Gastrocnemius medialis (tissue), 4 donors: Measurements from ENCODE around the gene ZBTB20. TPM values are rescaled to one million over a fixed set of nuclear protein-coding genes. Genes with fewer than 3 reads are reported as not detected.

Experiments used
- ATAC-seq, 2 donors: fragments of 150-250 bp; one replicate each; pipeline ENCODE4 v1.9.1; 2016
- DNase-seq, 2 donors: peaks; one replicate each; pipeline ENCODE4 v3.0.0-alpha.2; 2019
- H3K27ac ChIP-seq, 4 donors: fragments of 200-600 bp; sonication (generic); 1 replicate in 1 of 4; 2 replicates in 3 of 4; pipeline ENCODE4 v1.5.1; 2016 to 2018; ENCODE audit warnings: mild to moderate bottlenecking in 2 of 4, moderate library complexity in 1 of 4
- H3K27me3 ChIP-seq, 3 donors: fragments of 200-600 bp; sonication (generic) in 2 of 3; 1 replicate in 1 of 3; 2 replicates in 2 of 3; pipeline versions ENCODE4 v1.5.1 to v1.6.0; 2016 to 2019; ENCODE audit warnings: mild to moderate bottlenecking in 1 of 3, moderate library complexity in 1 of 3
- H3K36me3 ChIP-seq, 2 donors: fragments of 200-600 bp; sonication (generic) in 1 of 2; one replicate each; pipeline ENCODE4 v1.5.1; 2017 to 2018
- H3K4me1 ChIP-seq, 2 donors: fragments of 200-600 bp; sonication (generic) in 1 of 2; one replicate each; pipeline ENCODE4 v1.5.1; 2016 to 2017; ENCODE audit warnings: mild to moderate bottlenecking in 2 of 2
- H3K4me3 ChIP-seq, 4 donors: fragments of 200-600 bp; sonication (generic) in 3 of 4; 1 replicate in 1 of 4; 2 replicates in 3 of 4; pipeline ENCODE4 v1.5.1; 2016 to 2019; ENCODE audit warnings: mild to moderate bottlenecking in 2 of 4
- H3K9me3 ChIP-seq, 3 donors: fragments of 200-600 bp; sonication (generic) in 2 of 3; 1 replicate in 1 of 3; 2 replicates in 2 of 3; pipeline ENCODE4 v1.5.1; 2016 to 2019
- CTCF ChIP-seq, 5 experiments: fragments of 450-650 bp in 3 of 5; fragments of 200-600 bp in 2 of 5; sonication (generic) in 2 of 5; IDR thresholded peaks in 4 of 5; conservative IDR thresholded peaks in 1 of 5; 1 replicate in 4 of 5; 2 replicates in 1 of 5; pipeline ENCODE4 v1.5.1; 2016 to 2019; ENCODE audit warnings: antibody characterized with exemption in 5 of 5, mild to moderate bottlenecking in 3 of 5, moderate library complexity in 3 of 5
- POLR2A ChIP-seq, 2 donors: fragments of 450-650 bp; IDR thresholded peaks; one replicate each; pipeline ENCODE4 v1.6.1; 2017; ENCODE audit warnings: antibody characterized with exemption in 2 of 2, mild to moderate bottlenecking in 2 of 2, moderate library complexity in 2 of 2
- in situ Hi-C, 4 donors: fragments of 200-750 bp; cut with MboI; loops; one replicate each; pipeline versions ENCODE4 v1.15.0 to v1.8.0; 2017; ENCODE audit warnings: low sequenced_read_pairs in 4 of 4
- intact Hi-C: fragments of 100-400 bp; cut with DNase I; formaldehyde crosslinking; loops from one replicate; pipeline ENCODE4 v1.15.1; 2023; ENCODE audit warnings: low total_unique reads
- total RNA-seq, 4 donors: library from RNA; depleted of rRNA; stranded (reverse); fragments of >200 nt; gene quantifications; one replicate each; pipeline versions ENCODE4 v1.1.0 to v1.2.3, GENCODE V29; 2016

Gene ZBTB20
- total RNA-seq, 4 donors from 2014 or later, result 47.6 to 86.5 (median 69.0) TPM

DNA sequence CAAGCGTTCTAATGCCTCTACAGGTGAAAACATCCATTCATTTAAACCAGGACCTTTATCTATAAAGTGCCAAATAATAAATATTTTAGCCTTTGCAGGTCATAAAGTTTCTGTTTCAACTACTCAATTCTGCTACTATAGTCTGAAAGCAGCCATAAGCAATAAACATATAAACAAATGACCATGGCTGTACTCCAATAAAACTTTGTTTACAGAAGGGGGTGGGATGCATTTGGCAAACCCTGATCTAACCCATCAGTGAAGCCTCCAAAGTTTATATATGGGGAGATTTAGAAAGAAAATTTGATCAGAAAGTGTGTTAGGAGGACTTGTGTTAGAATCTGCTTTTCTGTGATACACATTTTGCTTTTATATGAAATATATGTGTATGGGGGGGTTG, 161.3 kb downstream of the ZBTB20 start:
- DNase-seq, result no peak
- in situ Hi-C loops (no loop called here), intact Hi-C loops (loop anchor here (5.0 kb wide), 1 partner anchor 458 kb away; no protein-coding TSS in a partner anchor)
- Histone ChIP-seq H3K9me3 (no peaks in the 10 kb centered on the region), H3K4me3 (no peak overlapping the region), H3K4me1 (peaks cover 0 to 15% of the 10 kb centered on the region in 2 donors), H3K36me3 (no peaks in the 10 kb centered on the region), H3K27ac (no peak overlapping the region), H3K27me3 (no peaks in the 10 kb centered on the region)
- no peak for ATAC-seq
- no peak for TF ChIP-seq CTCF (IDR thresholded peaks at IDR 0.05 in 4 of 5, conservative IDR thresholded peaks at IDR 0.05 in 1 of 5)
- no peak for TF ChIP-seq POLR2A (IDR thresholded peaks at IDR 0.05)

- Histone ChIP-seq H3K27me3 (no peaks in the 10 kb centered on the region), H3K9me3 (no peaks in the 10 kb centered on the region), H3K4me3 (no peak overlapping the region), H3K27ac (peak overlapping the region in 2 of 4 donors; percentile 8 to 23), H3K4me1 (peaks cover 0 to 15% of the 10 kb centered on the region in 2 donors), H3K36me3 (no peaks in the 10 kb centered on the region)
- no peak for TF ChIP-seq CTCF (IDR thresholded peaks at IDR 0.05 in 4 of 5, conservative IDR thresholded peaks at IDR 0.05 in 1 of 5)
- TF ChIP-seq POLR2A (IDR thresholded peaks at IDR 0.05), result no peak
- intact Hi-C loops (no loop called here), in situ Hi-C loops (no loop called here)
- ATAC-seq, result peak in 1 of 2 donors; percentile 44
- no peak for DNase-seq
Measured at GRCh38 chr3:114983248-114983647, 163.8 kb downstream of the ZBTB20 start.

- TF ChIP-seq POLR2A (IDR thresholded peaks at IDR 0.05) (no peak), CTCF (IDR thresholded peaks at IDR 0.05 in 4 of 5, conservative IDR thresholded peaks at IDR 0.05 in 1 of 5) (no peak)
- Histone ChIP-seq H3K4me1 (no peaks in the 10 kb centered on the region), H3K27ac (no peak overlapping the region), H3K36me3 (peaks cover 0 to 4% of the 10 kb centered on the region in 2 donors), H3K4me3 (no peak overlapping the region), H3K9me3 (no peaks in the 10 kb centered on the region), H3K27me3 (no peaks in the 10 kb centered on the region)
- DNase-seq (no peak), ATAC-seq (no peak)
- in situ Hi-C loops, result no loop called here
- intact Hi-C loops, result loop anchor here (10.0 kb wide), 1 partner anchor 140 kb away; no protein-coding TSS in a partner anchor
Measured at GRCh38 chr3:114974387-114974786, 172.7 kb downstream of the ZBTB20 start.

DNA sequence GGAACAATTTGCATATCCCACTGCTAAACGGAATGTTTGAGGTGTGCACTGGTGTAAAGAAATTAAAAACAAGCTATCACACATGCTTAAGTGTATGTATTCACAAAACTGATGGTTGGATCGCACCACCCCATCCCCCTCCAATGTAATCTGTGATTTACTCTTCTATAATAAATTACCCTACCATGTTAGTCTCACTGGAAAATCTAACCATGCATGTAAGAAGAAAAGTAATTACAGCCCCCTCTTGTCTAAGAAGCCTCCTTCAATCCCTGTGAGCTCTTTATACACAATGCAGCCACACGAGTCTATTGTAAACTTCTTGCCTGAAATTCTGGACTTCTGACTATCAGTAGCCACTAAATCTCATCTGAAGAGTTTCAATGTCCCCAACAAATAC, 173.6 kb downstream of the ZBTB20 start:
- no peak overlapping the region for H3K27ac ChIP-seq
- intact Hi-C loops, result loop anchor here (10.0 kb wide), 1 partner anchor 139 kb away; no protein-coding TSS in a partner anchor
- no peaks in the 10 kb centered on the region for H3K9me3 ChIP-seq
- H3K27me3 ChIP-seq, result no peaks in the 10 kb centered on the region
- TF ChIP-seq CTCF (IDR thresholded peaks at IDR 0.05 in 4 of 5, conservative IDR thresholded peaks at IDR 0.05 in 1 of 5) (no peak), POLR2A (IDR thresholded peaks at IDR 0.05) (no peak)
- peaks cover 0 to 4% of the 10 kb centered on the region in 2 donors for H3K36me3 ChIP-seq
- ATAC-seq (no peak), DNase-seq (no peak)
- H3K4me1 ChIP-seq, result no peaks in the 10 kb centered on the region
- in situ Hi-C loops, result no loop called here
- no peak overlapping the region for H3K4me3 ChIP-seq

DNA sequence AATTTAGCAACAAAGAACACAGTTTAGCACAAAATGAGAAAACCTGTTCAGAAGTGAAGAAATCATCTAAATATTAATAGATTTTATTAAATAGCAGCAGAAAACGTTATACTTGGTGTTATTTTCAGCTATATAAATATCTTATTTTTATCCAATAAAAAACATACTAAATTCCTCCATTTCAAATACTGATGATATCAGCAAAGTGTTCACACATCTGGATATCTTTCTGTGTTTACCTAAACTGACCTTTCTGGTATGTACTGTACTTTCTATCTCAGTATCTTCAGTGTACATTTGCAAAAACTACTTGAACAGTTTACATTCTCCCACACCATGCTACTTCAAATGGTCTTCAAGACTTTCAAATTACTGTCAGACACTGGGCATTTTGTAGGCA, 179.9 kb downstream of the ZBTB20 start:
- Histone ChIP-seq H3K27me3 (no peaks in the 10 kb centered on the region), H3K36me3 (peaks cover 0 to 4% of the 10 kb centered on the region in 2 donors), H3K9me3 (no peaks in the 10 kb centered on the region), H3K27ac (no peak overlapping the region), H3K4me1 (no peaks in the 10 kb centered on the region), H3K4me3 (no peak overlapping the region)
- DNase-seq, result no peak
- no peak for TF ChIP-seq POLR2A (IDR thresholded peaks at IDR 0.05)
- TF ChIP-seq CTCF (IDR thresholded peaks at IDR 0.05 in 4 of 5, conservative IDR thresholded peaks at IDR 0.05 in 1 of 5), result no peak
- intact Hi-C loops (no loop called here), in situ Hi-C loops (no loop called here)
- ATAC-seq, result no peak
